SK-N-SH (cell line): Measurements from ENCODE around the gene PPP1R15B. TPM values are rescaled to one million over a fixed set of nuclear protein-coding genes. Genes with fewer than 3 reads are reported as not detected.

ENCODE experiments used
- CTCF ChIA-PET: fragments of 300-600, 350-600 bp; formaldehyde crosslinking; extraction: SDS; loops from one replicate; lab custom pipeline; 2021; lab: Yijun Ruan, JAX
- POLR2A ChIA-PET: fragments of 350-600 bp; sonication (Branson Sonifier 250); formaldehyde crosslinking; extraction: SDS; loops from one replicate; lab custom pipeline; 2020; ENCODE audit warnings: antibody characterized with exemption, inconsistent platforms; lab: Yijun Ruan, JAX
- DNase-seq: peaks from one replicate; pipeline ENCODE4 v3.0.0; 2012
- H2AFZ ChIP-seq: fragments of 200-600 bp; sonication (generic); 2 replicates; pipeline ENCODE4 v1.8.1; 2016; ENCODE audit warnings: antibody characterized with exemption, mild to moderate bottlenecking, low read depth
- H3F3A ChIP-seq: fragments of 200-600 bp; sonication (generic); replicated peaks from 2 replicates; pipeline ENCODE3; 2016; ENCODE audit warnings: antibody characterized with exemption, mild to moderate bottlenecking; ENCODE audit not compliant: insufficient read depth
- H3K27ac ChIP-seq, 2 experiments: fragments of 200-500 bp in 1 of 2; fragments of 200-600 bp in 1 of 2; sonication (Bioruptor generic) in 1 of 2; sonication (generic), shearing (Covaris generic) in 1 of 2; 2 replicates each; pipeline versions ENCODE4 v1.5.1 to v1.6.1; 2014 to 2016; ENCODE audit warnings: low read depth in 2 of 2, inconsistent platforms in 1 of 2, low read length in 1 of 2, mild to moderate bottlenecking in 1 of 2, mixed read lengths in 1 of 2
- H3K27me3 ChIP-seq: fragments of 200-600 bp; sonication (generic), shearing (Covaris generic); 2 replicates; pipeline ENCODE4 v1.6.1; 2016; ENCODE audit warnings: mixed run types; ENCODE audit not compliant: insufficient read depth
- H3K36me3 ChIP-seq, 2 experiments: fragments of 200-500 bp in 1 of 2; fragments of 200-600 bp in 1 of 2; sonication (Bioruptor generic) in 1 of 2; sonication (generic) in 1 of 2; replicated peaks in 1 of 2; 2 replicates each; pipeline versions ENCODE3 to v1.5.1; 2014 to 2016; ENCODE audit warnings: low read length in 1 of 2, mild to moderate bottlenecking in 1 of 2; ENCODE audit not compliant: insufficient read depth in 2 of 2, control insufficient read depth in 1 of 2
- H3K4me1 ChIP-seq, 2 experiments: fragments of 200-500 bp in 1 of 2; fragments of 200-600 bp in 1 of 2; sonication (Bioruptor generic) in 1 of 2; sonication (generic), shearing (Covaris generic) in 1 of 2; 2 replicates each; pipeline versions ENCODE4 v1.5.1 to v1.6.1; 2014 to 2016; ENCODE audit warnings: low read depth in 1 of 2, low read length in 1 of 2, mixed run types in 1 of 2; ENCODE audit not compliant: insufficient read depth in 2 of 2, control insufficient read depth in 1 of 2
- H3K4me2 ChIP-seq: fragments of 200-600 bp; sonication (generic), shearing (Covaris generic); 2 replicates; pipeline ENCODE4 v1.6.1; 2017; ENCODE audit warnings: mixed run types
- H3K4me3 ChIP-seq, 2 experiments: fragments of 200-500 bp in 1 of 2; fragments of 200-600 bp in 1 of 2; sonication (Bioruptor generic) in 1 of 2; sonication (generic), shearing (Covaris generic) in 1 of 2; 2 replicates each; pipeline versions ENCODE4 v1.5.1 to v1.8.1; 2014 to 2016; ENCODE audit warnings: low read depth in 2 of 2, inconsistent platforms in 1 of 2, low read length in 1 of 2, mild to moderate bottlenecking in 1 of 2, mixed read lengths in 1 of 2, moderate library complexity in 1 of 2
- H3K79me2 ChIP-seq: fragments of 200-600 bp; sonication (generic); 2 replicates; pipeline ENCODE4 v1.8.1; 2017; ENCODE audit warnings: mild to moderate bottlenecking; ENCODE audit not compliant: insufficient read depth
- H3K9ac ChIP-seq: fragments of 200-600 bp; sonication (generic); 2 replicates; pipeline ENCODE4 v1.6.1; 2017; ENCODE audit warnings: mixed run types
- H3K9me2 ChIP-seq: fragments of 200-600 bp; sonication (generic); 2 replicates; pipeline ENCODE4 v1.6.1; 2017; ENCODE audit warnings: mixed run types
- H3K9me3 ChIP-seq: fragments of 200-600 bp; sonication (generic); 2 replicates; pipeline ENCODE4 v1.6.1; 2017; ENCODE audit warnings: mixed run types, mild to moderate bottlenecking, moderate library complexity
- H4K20me1 ChIP-seq: fragments of 200-600 bp; sonication (generic); 2 replicates; pipeline ENCODE4 v1.6.1; 2017; ENCODE audit warnings: mild to moderate bottlenecking, mixed run types; ENCODE audit not compliant: insufficient read depth
- CHD2 ChIP-seq: fragments of 150-350 bp; IDR thresholded peaks from 2 replicates; pipeline ENCODE4 v1.6.1; 2018; ENCODE audit warnings: low read length; ENCODE audit not compliant: partially characterized antibody
- FOXJ3 ChIP-seq: sonication (generic); formaldehyde crosslinking; IDR thresholded peaks from 2 replicates; pipeline ENCODE4 v1.5.1; 2020; ENCODE audit warnings: mild to moderate bottlenecking, missing genetic modification reagents
- GATA2 ChIP-seq: sonication (generic); formaldehyde crosslinking; IDR thresholded peaks from 2 replicates; pipeline ENCODE4 v1.5.0; 2020; ENCODE audit warnings: mild to moderate bottlenecking, missing genetic modification reagents
- MEF2A ChIP-seq: IDR thresholded peaks from 2 replicates; pipeline ENCODE4 v1.4.0; 2012; ENCODE audit warnings: low read depth, borderline replicate concordance
- MXI1 ChIP-seq: IDR thresholded peaks from 2 replicates; pipeline ENCODE4 v1.6.1; 2012; ENCODE audit warnings: mild to moderate bottlenecking, low read depth, low read length, improper control_type of control experiment
- POLR2AphosphoS5 ChIP-seq: IDR thresholded peaks from 2 replicates; pipeline ENCODE4 v1.6.1; 2012; ENCODE audit warnings: low read depth, low read length
- RAD21 ChIP-seq: IDR thresholded peaks from 2 replicates; pipeline ENCODE4 v1.6.1; 2012; ENCODE audit warnings: mild to moderate bottlenecking, low read length
- REST ChIP-seq: IDR thresholded peaks from 2 replicates; pipeline ENCODE4 v1.6.1; 2012; ENCODE audit warnings: mild to moderate bottlenecking, low read depth, low read length, moderate library complexity
- SMC3 ChIP-seq: IDR thresholded peaks from 2 replicates; pipeline ENCODE4 v1.6.1; 2012; ENCODE audit warnings: low read depth, low read length, improper control_type of control experiment
- TCF12 ChIP-seq: IDR thresholded peaks from 2 replicates; pipeline ENCODE4 v1.4.0; 2012
- TEAD4 ChIP-seq: IDR thresholded peaks from 2 replicates; pipeline ENCODE4 v1.4.0; 2012; ENCODE audit warnings: mild to moderate bottlenecking, borderline replicate concordance; ENCODE audit not compliant: insufficient read depth
- YY1 ChIP-seq: IDR thresholded peaks from 2 replicates; pipeline ENCODE4 v1.4.0; 2012; ENCODE audit warnings: low read depth, mild to moderate bottlenecking
- ZBTB33 ChIP-seq: IDR thresholded peaks from 2 replicates; pipeline ENCODE4 v1.4.0; 2012; ENCODE audit warnings: low read depth, borderline replicate concordance
- WGBS: methylation state at CpG from one replicate; pipeline ENCODE4 v1.1.6; 2017; ENCODE audit warnings: low lambda C conversion rate; 5-methylcytosine and 5-hydroxymethylcytosine counted together
- polyA plus RNA-seq, 3 experiments: library from polyadenylated mRNA; depleted of rRNA; stranded (reverse); fragments of >200 nt; gene quantifications; 2 replicates each; pipeline ENCODE4 v1.2.3, GENCODE V29; 2012
- TF ChIP-seq, protein P1 (sequence below): IDR thresholded peaks from 2 replicates; pipeline ENCODE4; 2012
- TF ChIP-seq, protein P2 (sequence below): IDR thresholded peaks from 2 replicates; pipeline ENCODE4 v1.4.0; 2012; ENCODE audit warnings: low read depth, borderline replicate concordance

The PPP1R15B gene
- polyA plus RNA-seq, 1 of the 3 experiments (the other 2 are of a cell fraction): 12.1 TPM

GRCh38 chr1:204370176-204370575, 41.4 kb downstream of the PPP1R15B start:
- CTCF ChIA-PET: interaction anchor here (0.7 to 10.0 kb wide), 7 partner anchors 8 to 210 kb away, joined by 3 to 100 read pairs (median 7); partner anchors contain the start of gene PLEKHA6
- H3K4me1 ChIP-seq: no peaks in the 10 kb centered on the region
- H3K36me3 ChIP-seq: no peaks in the 10 kb centered on the region
- H3K9me2 ChIP-seq: no peaks in the 10 kb centered on the region
- no peak overlapping the region for H3K27ac ChIP-seq
- no peaks in the 10 kb centered on the region for H3K79me2 ChIP-seq
- H3K9ac ChIP-seq: no peak overlapping the region
- H3K4me3 ChIP-seq: no peak overlapping the region
- DNase-seq: no peak
- no peak overlapping the region for H3K4me2 ChIP-seq
- H3F3A ChIP-seq: no peaks in the 10 kb centered on the region
- POLR2A ChIA-PET: no interaction called here
- 77% methylated on average over 10 of the region's 10 CpGs for WGBS
- H3K27me3 ChIP-seq: peaks cover 33% of the 10 kb centered on the region; the same call in 1 of the 2 replicates
- H4K20me1 ChIP-seq: no peaks in the 10 kb centered on the region
- TF ChIP-seq POLR2AphosphoS5 (no peak), FOXJ3 (CRISPR knock-in tag) (no peak), ZBTB33 (no peak), SMC3 (no peak), RAD21 (no peak), TCF12 (no peak), YY1 (no peak)
- TF ChIP-seq, protein P1, sequence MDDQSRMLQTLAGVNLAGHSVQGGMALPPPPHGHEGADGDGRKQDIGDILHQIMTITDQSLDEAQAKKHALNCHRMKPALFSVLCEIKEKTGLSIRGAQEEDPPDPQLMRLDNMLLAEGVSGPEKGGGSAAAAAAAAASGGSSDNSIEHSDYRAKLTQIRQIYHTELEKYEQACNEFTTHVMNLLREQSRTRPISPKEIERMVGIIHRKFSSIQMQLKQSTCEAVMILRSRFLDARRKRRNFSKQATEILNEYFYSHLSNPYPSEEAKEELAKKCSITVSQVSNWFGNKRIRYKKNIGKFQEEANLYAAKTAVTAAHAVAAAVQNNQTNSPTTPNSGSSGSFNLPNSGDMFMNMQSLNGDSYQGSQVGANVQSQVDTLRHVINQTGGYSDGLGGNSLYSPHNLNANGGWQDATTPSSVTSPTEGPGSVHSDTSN: no peak
- TF ChIP-seq, protein P2, sequence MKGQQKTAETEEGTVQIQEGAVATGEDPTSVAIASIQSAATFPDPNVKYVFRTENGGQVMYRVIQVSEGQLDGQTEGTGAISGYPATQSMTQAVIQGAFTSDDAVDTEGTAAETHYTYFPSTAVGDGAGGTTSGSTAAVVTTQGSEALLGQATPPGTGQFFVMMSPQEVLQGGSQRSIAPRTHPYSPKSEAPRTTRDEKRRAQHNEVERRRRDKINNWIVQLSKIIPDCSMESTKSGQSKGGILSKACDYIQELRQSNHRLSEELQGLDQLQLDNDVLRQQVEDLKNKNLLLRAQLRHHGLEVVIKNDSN: no peak
- no peak overlapping the region for H2AFZ ChIP-seq
- H3K9me3 ChIP-seq: no peaks in the 10 kb centered on the region

DNA sequence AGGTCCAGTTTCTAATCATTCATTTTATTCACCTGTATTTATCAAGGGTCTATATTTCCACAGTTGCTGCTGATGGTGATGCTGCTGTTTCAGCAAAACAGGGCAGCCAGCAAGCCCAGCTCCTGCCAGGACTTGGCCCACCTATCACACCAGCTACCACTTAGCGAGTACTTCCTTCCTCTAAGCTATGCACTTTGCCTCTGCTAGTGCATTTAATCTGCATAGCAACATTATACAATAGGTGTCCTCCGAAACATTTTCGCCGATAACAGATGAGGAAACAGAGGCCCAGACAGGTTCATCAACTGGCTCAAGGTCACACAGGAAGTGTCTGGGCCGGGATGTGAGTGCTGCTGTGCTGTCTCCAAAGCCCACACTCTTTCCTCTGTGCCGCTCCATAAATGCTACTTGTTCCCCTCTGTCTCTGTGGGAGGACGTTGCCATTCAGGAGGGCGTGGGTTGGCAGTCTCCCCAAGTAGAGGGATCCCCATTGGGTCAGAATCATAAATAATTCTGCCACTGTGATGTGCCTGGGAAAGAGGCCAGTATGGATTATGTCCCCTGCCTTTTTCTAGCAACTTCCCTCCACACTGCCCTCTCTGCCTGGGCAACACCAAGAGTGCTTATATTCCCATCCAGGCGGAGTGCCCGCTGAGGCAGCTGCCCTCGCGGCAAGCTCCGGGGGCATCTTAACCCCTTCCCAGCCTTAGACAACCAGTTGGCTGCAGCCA, 42.5 kb downstream of the PPP1R15B start:
- POLR2A ChIA-PET: no interaction called here

More for the DNA sequence above, 42.5 kb downstream of the PPP1R15B start:
- H3K9ac ChIP-seq: no peak overlapping the region
- CTCF ChIA-PET: interaction anchor here (1.6 to 10.0 kb wide), 5 partner anchors 7 to 206 kb away, joined by 7 to 100 read pairs (median 21); partner anchors contain the start of genes GOLT1A and PLEKHA6
- H3K9me3 ChIP-seq: no peaks in the 10 kb centered on the region
- no peaks in the 10 kb centered on the region for H3K9me2 ChIP-seq
- H2AFZ ChIP-seq: no peak overlapping the region
- no peak for DNase-seq
- no peak overlapping the region for H3K4me2 ChIP-seq
- WGBS: 74% methylated on average over 9 of the region's 13 CpGs
- H3K4me1 ChIP-seq: no peaks in the 10 kb centered on the region
- no peaks in the 10 kb centered on the region for H3K36me3 ChIP-seq
- no peaks in the 10 kb centered on the region for H3K79me2 ChIP-seq
- H3K27me3 ChIP-seq: peaks cover 23% of the 10 kb centered on the region; the same call in 1 of the 2 replicates
- no peak overlapping the region for H3K4me3 ChIP-seq
- TF ChIP-seq GATA2 (CRISPR knock-in tag) (no peak), MXI1 (no peak), REST (no peak), TEAD4 (no peak), MEF2A (no peak), CHD2 (no peak)
- H3K27ac ChIP-seq: no peak overlapping the region
- H3F3A ChIP-seq: no peaks in the 10 kb centered on the region
- no peaks in the 10 kb centered on the region for H4K20me1 ChIP-seq
